GM13976 (cell line): ENCODE data around the gene FNIP2.

Experiments
- DNase-seq: peaks from one replicate; pipeline ENCODE4 v3.0.0; 2012; ENCODE audit warnings: low spot score
- in situ Hi-C: fragments of 300-500 bp; cut with MboI; formaldehyde crosslinking; loops from one replicate; pipeline ENCODE4 v1.12.0; 2022; ENCODE audit warnings: low sequenced_read_pairs, mixed read lengths, inconsistent platforms; ENCODE audit not compliant: unreplicated experiment
- TF ChIP-seq, protein P1 (sequence below): IDR thresholded peaks from 2 replicates; pipeline ENCODE4 v1.5.1; 2012; ENCODE audit warnings: borderline replicate concordance, mild to moderate bottlenecking; ENCODE audit not compliant: insufficient read depth; ENCODE audit errors: extremely low read depth, missing control alignments, control extremely low read depth

Gene FNIP2

DNA sequence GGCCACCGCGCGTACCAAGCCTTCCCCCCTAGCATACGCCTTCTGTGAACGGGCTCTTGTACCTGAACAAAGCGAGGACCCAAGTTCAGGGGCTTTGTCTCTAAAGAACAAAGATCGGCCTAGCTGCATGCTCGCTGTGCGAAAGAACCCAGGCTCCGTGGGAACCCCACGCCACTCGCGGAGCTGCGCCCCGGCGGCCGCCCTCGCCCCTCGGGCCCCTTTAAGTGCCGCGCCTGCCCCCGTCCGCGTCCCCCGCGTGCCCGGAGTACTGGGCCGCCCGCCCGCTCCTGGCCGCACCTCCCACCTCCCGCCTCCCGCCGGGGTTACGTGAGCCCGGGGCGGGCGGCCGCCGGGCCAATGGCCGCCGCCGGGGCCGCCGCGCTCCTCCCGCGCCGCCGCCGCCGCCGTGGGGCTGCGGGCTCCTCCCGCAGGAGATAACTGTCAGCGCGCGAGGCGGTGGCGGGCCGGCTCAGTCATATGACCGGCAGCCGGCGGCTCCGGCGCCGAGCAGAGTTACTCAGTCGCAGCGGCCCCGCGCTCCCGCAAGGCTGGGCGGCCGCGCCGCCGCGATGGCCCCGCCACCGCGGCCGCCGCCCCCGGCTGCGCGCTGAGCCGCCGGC, at the start of gene FNIP2:
FNIP2 (plus strand) TSS at position 472 of the 620 bp plus-strand sequence. CDS start 187 bp downstream, outside the sequence.
- DNase-seq, result peak; percentile 85
- in situ Hi-C loops, result no loop called here
- TF ChIP-seq, protein P1, sequence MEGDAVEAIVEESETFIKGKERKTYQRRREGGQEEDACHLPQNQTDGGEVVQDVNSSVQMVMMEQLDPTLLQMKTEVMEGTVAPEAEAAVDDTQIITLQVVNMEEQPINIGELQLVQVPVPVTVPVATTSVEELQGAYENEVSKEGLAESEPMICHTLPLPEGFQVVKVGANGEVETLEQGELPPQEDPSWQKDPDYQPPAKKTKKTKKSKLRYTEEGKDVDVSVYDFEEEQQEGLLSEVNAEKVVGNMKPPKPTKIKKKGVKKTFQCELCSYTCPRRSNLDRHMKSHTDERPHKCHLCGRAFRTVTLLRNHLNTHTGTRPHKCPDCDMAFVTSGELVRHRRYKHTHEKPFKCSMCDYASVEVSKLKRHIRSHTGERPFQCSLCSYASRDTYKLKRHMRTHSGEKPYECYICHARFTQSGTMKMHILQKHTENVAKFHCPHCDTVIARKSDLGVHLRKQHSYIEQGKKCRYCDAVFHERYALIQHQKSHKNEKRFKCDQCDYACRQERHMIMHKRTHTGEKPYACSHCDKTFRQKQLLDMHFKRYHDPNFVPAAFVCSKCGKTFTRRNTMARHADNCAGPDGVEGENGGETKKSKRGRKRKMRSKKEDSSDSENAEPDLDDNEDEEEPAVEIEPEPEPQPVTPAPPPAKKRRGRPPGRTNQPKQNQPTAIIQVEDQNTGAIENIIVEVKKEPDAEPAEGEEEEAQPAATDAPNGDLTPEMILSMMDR, result no peak

DNA sequence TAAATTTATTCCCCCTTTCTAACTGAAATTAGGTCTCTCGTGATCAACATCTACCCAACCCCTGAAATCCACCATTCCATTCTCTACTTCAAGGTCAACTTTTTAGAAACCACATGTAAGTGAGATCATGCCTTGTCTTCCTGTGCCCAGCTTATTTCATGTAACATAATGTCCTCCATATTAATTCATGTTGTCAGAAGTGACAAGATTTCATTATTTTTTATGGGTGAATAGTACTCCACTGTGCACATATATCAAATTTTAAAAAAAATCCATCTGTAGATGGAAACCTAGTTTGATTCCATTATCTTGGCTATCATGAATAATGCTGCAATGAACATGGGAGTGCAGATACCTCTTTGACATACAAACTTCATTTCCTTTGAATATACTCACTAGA, 47.1 kb upstream of the FNIP2 start:
- no peak for DNase-seq
- TF ChIP-seq, protein P1, result no peak
- in situ Hi-C loops, result no loop called here

DNA sequence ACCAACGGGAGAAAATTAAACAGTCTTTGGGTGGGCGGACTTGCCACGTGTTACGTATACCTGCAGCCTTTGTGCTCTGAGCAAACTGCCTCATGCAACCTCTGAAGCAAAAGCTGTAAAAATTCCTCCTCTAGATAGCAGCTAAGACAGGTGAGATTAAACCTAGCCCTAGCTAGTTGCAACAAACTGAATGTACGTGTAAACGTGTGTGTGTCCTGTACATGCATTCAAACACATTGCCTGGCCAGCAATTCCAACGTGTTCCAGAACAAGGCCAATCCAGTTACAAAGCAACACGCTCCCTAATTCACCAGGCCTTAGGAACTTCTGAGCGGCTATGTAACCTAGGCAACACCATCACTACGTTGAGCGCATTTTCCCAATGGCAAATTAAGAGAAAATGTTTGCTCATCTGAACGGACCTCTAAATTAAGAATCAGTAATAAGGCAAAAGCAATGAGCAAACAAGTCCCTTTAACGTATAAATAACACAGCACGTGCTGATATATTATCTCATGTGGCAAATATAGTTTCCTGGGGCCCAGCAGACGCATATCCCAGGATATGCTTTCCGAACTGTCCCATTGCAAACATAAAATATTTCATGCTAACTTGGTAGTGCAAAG, 46.4 kb upstream of the FNIP2 start:
- TF ChIP-seq, protein P1, result no peak
- in situ Hi-C loops, result no loop called here
- peak; percentile 13 for DNase-seq

DNA sequence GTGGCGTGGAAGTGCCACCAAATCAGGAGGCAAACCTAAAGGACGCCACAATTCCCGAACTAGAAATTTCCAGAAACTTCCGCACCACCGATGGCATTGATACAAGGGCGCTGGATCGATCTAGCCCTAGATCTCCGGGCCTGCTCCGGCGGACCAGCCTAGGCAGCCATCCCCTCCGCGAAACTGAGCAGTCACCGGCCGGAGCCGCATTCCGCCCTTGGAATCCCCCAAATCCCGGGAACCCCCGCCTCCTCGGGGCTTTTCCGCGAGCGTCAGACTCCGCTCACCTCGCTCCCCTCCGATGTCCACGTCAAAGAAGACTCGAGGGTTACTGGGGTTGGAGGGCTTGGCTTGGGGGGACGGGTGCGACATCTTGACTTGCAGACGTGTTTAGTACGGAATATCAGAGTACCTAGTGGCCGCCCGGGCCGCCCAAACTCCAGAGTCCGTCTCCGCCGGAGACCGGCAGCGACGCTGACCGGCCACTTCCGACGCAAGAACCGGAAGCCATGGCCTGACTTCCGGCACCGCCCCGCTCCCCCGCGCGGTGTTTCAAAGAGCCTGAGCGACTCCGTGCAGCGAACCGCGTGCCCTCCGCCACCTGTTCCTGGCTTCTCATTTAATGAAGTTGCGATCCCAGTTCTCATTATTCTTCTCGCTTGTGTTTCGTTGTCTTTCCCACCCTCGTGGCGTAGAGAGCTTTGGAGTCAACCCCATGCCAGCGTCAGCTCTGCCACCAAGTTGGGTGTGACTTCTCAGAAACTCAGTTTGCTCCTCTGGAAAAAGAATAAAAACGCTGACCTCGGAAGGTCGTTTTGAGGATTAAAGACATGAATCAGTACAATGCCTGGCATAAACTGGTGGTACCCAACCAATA, 45.7 kb upstream of the FNIP2 start, which contains the start of gene PPID:
PPID (minus strand) TSS at position 480 of the 877 bp plus-strand sequence; CDS start at position 372, 108 bp downstream.
- in situ Hi-C loops, result no loop called here
- TF ChIP-seq, protein P1, result no peak
- peak; percentile 92 for DNase-seq

DNA sequence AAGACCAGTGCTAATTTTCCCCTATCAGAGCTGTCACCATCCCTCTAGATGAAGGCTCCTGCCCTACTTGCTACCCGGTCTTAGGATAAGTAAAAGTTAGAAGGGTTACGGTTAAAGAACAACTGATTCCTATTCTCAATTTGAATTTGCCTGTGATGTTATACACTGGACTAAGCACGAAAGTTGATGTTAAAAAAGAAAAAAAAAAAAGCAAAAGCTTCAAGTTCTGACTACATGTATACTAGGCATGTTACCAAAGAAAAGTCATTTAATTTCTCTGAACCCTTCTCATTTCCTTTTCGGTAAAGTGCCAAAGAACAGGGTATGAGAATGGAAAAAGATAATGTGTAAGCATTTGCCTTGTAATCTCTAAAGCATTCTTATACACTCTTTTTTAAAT, 44.2 kb upstream of the FNIP2 start:
- in situ Hi-C loops, result loop anchor here (25.0 kb wide), 2 partner anchors 463 to 713 kb away; no protein-coding TSS in a partner anchor
- TF ChIP-seq, protein P1, result no peak
- DNase-seq, result no peak

DNA sequence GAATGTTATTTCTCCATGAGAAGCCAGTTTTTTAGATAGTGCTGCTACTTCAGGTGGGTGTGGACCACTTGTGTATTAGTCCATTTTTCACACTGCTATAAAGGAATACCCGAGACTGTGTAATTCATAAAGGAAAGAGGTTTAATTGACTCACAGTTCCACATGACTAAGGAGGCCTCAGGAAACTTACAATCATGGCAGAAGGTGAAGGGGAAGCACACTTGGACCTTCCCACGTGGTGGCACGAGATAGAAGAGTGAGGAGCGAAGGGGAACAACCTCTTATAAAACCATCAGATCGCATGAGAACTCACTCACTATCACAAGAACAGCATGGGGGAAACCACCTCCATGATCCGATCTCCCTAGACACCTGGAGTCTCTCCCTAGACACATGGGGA, 42.2 kb upstream of the FNIP2 start:
- DNase-seq, result no peak
- TF ChIP-seq, protein P1, result no peak
- in situ Hi-C loops, result loop anchor here (25.0 kb wide), 2 partner anchors 461 to 711 kb away; no protein-coding TSS in a partner anchor
